AG09319 (cell line): Measurements from ENCODE around the gene DENND2A.
"Not testable (repeated sequence)": the region's sequence is repeated elsewhere in the genome, so short reads cannot be mapped to it uniquely, and the experiment has no call there.

Experiments
- DNase-seq: peaks from one replicate; pipeline ENCODE4 v3.0.0-alpha.2; 2010; ENCODE audit warnings: low read depth; ENCODE audit errors: extremely low read depth
- TF ChIP-seq, protein P1 (sequence below): IDR thresholded peaks from 2 replicates; pipeline ENCODE4 v1.5.1; 2011; ENCODE audit warnings: low read depth, mild to moderate bottlenecking, inconsistent platforms, low read length, moderate library complexity

DENND2A gene

DNA sequence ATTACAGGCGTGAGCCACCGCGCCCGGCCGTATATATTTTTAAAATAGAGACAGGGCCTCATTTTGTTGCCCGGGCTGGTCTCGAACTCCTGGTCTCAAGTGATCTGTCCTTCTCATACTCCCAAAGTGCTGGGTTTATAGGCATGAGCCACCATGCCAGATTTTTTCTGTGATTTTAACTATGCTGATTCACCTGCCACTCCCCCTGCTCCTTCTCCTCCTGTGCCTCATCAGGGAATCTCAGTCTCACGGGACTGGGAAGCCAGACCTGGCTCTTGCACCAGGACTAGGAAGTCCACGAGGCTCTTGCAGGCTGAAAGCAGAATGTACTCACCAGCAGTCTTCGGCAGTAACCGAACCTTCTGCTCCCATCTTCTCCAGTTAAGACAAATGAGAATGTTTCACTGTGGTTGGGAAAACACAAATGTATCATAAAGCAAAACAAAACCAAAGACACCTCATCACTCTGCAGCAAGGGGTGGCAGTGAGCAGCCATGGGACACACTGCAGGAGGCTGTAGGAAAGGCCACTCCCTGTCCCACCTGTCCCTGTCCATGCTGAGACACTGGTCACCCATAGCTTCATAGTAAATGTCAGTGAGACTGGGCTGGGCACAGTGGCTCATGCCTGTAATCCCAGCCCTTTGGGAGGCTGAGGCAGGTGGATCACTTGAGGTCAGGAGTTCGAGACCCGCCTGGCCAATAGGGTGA is 82.6 kb downstream of the DENND2A start:
- no peak for DNase-seq
- TF ChIP-seq, protein P1, sequence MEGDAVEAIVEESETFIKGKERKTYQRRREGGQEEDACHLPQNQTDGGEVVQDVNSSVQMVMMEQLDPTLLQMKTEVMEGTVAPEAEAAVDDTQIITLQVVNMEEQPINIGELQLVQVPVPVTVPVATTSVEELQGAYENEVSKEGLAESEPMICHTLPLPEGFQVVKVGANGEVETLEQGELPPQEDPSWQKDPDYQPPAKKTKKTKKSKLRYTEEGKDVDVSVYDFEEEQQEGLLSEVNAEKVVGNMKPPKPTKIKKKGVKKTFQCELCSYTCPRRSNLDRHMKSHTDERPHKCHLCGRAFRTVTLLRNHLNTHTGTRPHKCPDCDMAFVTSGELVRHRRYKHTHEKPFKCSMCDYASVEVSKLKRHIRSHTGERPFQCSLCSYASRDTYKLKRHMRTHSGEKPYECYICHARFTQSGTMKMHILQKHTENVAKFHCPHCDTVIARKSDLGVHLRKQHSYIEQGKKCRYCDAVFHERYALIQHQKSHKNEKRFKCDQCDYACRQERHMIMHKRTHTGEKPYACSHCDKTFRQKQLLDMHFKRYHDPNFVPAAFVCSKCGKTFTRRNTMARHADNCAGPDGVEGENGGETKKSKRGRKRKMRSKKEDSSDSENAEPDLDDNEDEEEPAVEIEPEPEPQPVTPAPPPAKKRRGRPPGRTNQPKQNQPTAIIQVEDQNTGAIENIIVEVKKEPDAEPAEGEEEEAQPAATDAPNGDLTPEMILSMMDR = no peak

DNA sequence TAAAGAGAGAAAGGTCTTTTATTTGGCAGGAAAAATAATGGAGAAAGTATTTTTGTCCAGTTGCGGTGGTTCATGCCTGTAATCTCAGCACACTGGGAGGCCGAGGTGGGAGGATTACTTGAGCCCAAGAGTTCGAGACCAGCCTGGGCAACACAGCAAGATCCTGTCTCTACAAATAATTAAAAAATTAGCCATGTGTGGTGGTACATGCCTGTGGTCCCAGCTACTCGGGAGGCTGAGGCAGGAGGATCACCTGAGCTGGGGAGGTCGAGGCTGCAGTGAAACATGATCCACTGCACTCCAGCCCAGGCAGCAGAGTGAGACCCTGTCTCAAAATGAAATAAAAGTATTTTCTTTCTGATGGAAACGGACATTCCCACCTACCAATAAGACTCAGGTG is 83.5 kb downstream of the DENND2A start:
- DNase-seq = no peak
- TF ChIP-seq, protein P1 = no peak

DNA sequence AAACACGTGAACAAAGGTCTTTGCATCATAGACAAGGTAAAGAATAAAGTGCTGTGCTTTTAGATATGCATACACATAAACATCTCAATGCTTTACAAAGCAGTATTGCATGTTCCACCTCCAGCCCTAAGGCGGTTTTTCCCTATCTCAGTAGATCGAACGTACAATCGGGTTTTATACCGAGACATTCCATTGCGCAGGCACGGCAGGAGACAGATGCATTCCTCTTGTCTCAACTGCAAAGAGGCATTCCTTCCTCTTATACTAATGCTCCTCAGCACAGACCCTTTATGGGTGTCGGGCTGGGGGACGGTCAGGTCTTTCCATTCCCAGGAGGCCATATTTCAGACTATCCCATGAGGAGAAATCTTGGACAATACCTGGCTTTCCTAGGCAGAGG is 87.4 kb downstream of the DENND2A start:
- not testable (repeated sequence) for DNase-seq

DNA sequence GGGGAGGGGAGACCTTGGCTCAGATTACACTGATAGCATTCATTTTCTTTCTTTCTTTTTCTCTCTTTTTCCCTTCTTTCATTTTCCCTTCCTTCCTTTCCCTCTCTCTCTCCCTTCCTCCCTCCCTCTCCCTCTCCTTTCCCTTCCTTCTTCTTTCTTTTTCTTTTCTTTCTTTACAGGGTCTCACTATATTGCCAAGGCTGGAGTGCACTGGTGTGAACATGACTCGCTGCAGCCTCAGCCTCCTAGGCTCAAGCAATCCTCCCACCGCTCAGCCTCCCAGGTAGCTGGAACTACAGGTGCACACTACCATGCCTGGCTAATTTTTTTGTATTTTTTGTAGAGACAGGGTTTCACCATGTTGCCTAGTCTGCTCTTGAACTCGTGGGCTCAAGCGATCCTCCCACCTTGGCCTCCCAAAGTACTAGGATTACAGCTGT is 88.4 kb downstream of the DENND2A start:
- TF ChIP-seq, protein P1 = no peak

DNA sequence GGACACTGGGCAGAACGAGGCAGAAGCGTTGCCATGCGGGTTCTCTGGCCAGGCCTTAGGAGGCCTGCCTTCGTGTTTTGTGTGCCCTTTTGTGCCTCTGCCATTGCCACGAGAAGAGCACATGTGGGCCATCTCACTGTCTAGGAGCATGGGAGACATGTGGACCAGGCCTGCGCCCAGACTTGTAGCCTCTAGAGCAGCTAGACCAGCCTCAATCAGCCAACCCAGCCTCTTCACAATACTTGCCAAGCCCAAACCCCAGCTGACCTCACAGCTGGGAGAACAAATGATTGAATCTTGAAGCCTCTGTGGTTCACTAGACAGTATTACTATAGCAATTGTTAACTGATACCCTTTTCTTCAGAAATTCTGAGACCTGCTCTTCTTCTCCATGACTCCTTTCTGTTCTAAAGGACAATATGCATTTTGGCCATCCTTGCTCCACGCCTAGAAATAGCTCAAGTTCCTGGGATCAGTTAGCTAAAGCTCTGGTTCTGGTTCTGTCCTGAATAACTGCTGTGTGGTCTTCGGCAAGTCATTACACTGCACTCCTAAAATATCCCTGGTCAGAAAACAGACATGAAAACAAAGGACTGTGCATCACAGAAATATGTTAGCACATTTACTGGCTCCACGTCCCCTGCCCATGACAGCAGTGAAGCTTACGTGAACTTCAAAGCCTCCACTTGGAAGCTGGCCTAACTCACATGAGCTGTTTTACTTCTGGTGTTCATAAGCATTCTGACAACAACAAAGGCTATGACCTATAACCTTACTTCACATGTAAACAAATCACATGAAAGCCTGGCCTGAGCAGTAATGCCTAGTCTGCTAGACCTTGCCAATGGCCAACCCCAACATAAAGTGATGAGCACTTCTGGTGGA is 89.0 kb downstream of the DENND2A start:
- DNase-seq = no peak

More for the DNA sequence above, 88.4 kb downstream of the DENND2A start:
- DNase-seq = no peak

DNA sequence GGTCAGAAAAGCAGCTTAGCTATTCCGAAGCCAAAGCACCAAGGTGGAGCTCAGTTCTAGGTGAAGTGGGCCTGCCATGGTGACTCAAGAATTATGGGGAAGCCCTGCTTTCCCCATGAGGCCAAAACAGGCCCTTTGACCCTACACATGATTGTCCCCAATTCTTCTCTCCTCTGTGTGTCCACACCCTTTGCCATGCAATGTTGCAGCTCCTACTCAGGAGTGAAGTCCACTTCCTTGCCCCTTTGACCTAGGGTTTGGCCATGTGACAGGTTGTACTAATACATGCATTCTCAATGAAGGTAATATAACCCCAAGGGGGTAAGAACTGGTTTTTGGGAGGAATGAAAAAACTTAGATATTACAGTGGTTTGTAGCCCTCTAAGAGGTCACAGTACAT is 93.7 kb downstream of the DENND2A start:
- DNase-seq = no peak
- TF ChIP-seq, protein P1 = no peak

More for the DNA sequence above, 89.0 kb downstream of the DENND2A start:
- TF ChIP-seq, protein P1 = no peak

DNA sequence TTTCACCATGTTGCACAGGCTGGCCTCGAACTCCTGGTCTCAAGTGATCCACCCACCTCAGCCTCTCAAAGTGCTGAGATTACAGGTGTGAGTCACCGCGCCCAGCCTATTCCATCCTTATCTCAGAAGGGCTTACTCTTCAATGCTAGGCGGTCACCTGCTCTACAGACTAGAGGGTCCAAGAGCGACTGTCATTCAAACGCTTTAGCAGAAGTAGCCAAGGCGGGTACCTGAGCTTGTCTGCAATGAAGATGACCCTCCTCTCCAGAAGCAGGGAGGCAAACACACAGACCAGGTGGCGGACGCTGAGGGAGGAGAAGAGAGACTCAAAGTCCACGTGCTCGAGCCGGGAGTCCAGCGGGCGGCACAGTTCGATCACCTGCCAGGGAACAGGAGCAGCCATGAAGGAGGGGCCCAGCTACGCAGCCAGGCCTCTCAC is 96.2 kb downstream of the DENND2A start:
- TF ChIP-seq, protein P1 = no peak
- DNase-seq = no peak
